GM12801 (cell line): ENCODE data around the gene DCXR.

ENCODE experiments used
- TF ChIP-seq, protein P1 (sequence below): IDR thresholded peaks from one replicate; pipeline ENCODE4 v1.5.1; 2011; ENCODE audit warnings: control low read depth; ENCODE audit not compliant: insufficient read length; ENCODE audit errors: extremely low read depth

DCXR gene

DNA sequence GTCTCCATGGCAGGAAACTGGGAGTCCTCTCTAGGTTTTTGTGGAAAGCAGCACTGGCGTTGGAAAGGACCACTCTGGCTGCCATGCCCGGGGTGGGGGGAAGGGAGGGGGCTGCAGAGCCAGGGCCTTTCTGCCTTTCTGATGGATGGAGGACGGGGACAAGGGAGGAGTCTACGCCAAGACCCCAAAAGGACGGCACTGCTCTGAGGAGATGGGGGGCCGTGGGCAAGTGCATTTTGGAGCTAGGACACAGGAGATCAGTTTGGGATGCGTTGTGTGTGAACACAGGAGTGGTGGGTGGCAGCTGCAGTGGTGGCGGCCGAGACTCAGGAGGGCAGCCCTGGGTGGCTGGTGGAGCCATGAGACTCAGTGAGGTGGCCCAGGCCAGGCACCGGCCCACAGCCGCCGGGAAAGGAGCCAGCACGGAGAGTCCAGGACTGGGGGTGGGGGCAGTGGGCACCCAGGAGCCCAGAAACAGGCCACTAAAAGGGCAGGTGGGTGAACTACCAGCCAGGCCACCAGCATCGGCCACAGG is 16.9 kb downstream of the DCXR start:
- TF ChIP-seq, protein P1, sequence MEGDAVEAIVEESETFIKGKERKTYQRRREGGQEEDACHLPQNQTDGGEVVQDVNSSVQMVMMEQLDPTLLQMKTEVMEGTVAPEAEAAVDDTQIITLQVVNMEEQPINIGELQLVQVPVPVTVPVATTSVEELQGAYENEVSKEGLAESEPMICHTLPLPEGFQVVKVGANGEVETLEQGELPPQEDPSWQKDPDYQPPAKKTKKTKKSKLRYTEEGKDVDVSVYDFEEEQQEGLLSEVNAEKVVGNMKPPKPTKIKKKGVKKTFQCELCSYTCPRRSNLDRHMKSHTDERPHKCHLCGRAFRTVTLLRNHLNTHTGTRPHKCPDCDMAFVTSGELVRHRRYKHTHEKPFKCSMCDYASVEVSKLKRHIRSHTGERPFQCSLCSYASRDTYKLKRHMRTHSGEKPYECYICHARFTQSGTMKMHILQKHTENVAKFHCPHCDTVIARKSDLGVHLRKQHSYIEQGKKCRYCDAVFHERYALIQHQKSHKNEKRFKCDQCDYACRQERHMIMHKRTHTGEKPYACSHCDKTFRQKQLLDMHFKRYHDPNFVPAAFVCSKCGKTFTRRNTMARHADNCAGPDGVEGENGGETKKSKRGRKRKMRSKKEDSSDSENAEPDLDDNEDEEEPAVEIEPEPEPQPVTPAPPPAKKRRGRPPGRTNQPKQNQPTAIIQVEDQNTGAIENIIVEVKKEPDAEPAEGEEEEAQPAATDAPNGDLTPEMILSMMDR = no peak

DNA sequence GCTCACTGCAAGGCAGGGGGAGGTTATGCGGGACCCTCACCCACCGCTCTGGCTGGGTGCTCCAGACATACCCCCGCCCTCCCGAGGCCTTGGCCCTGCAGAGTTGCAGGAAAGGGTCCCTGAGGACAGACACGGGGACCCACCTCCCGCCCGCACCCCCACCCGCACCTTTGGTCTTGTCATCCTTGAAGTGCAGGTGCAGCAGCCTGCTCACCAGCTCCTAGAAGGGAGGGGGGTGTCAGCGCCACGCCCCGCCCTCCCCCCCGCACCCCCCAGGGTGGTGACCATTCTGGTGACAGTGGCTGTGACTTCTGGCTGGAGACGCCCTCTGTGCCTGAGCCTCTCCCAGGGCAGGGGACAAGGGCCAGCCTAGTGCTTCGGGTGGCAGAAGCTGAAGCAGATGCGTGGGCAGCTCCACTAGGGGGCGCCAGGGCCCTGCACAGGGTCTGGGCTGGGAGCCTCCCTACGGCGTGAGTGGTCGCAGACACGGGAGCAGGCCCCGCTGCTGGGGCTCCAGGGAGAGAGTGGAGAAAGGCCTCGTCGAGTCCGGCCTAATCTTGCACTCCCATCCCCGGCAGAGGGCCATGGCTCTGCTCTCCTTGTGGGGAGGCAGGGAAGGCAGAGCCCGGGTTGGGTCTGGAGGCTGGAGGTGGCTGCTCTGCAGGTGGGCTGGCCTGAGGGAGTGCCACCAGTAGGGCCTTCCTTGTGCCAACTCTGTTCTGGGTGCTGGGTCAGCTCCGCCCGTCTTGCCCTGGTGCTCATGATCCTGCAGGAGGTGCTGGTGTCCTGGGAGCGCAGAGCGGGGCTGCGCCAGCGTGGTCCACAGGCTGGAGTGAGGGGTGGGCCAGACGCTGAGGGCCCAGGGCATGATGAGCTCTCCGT is 17.6 kb downstream of the DCXR start:
- TF ChIP-seq, protein P1 = no peak

DNA sequence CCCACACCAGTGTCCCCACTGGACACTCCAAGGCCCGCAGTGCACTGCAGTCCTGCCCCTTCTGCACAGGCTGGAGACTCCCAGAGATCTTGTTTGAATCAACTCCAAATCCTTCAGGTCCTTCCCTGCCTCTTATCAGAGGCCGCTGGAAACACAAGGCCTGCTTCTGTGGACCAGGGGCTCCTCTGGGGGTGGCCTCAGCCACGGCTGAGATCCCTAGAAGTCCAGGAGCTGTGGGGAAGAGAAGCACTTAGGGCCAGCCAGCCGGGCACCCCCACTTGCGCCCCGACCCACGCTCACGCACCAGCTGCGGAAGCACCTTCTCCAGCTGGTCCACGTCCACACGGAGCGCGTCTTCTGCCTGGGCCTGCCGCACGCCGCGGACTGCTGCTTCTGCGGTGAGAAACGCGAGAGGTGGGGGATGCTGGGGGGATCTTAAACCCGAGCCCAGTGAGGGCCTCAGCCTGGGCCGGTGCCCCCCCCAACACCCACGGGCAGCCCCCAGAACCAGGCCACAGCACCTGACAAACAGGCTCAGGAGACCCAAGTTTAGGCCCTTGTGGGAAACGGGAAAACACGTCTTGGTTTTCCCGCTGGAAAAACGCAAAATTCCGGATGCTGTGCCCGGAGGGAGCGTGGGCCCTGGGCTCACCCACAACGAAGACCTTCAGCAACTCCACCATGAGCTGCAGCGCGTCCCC is 18.4 kb downstream of the DCXR start:
- TF ChIP-seq, protein P1 = no peak

DNA sequence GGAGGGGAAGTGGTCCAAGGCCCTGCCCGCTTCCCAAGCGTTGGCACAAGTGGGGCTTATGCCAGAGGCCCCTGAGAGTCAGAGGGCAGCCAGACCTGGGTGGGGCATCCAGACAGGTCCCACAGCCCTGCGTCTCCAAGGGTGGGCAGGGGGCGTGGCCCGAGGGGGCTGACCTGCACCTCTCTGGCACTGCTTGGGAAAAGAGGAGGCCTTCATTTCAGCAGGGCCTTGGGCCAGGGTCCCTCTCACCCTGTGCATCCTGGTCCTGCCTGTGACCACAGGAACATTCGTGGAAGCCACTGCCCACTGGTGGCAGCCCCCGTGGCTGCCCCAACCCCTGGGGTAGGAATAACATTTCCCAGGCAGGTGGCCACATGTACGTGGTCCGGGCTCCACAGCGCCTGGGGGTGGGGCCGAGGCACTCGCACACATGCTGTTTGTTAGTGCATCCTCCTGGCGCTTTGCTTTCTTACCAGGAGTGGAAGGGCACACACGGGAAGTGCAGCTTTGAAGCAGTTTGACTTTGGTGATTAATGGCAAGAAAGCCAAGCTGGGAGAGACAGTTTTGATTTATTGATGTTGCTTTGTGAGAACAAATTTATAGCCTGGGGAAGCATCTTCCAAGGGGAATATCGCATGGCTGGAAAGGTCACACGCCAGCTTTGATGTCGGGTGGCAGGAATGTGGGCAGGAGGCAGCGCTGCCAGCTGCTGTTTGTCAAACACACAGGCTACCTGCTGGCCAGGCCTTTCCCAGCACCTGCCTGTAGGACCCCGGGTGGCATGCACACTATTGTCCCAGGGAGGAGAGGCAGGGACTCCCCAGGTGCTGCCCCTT is 19.1 kb downstream of the DCXR start:
- TF ChIP-seq, protein P1 = no peak

DNA sequence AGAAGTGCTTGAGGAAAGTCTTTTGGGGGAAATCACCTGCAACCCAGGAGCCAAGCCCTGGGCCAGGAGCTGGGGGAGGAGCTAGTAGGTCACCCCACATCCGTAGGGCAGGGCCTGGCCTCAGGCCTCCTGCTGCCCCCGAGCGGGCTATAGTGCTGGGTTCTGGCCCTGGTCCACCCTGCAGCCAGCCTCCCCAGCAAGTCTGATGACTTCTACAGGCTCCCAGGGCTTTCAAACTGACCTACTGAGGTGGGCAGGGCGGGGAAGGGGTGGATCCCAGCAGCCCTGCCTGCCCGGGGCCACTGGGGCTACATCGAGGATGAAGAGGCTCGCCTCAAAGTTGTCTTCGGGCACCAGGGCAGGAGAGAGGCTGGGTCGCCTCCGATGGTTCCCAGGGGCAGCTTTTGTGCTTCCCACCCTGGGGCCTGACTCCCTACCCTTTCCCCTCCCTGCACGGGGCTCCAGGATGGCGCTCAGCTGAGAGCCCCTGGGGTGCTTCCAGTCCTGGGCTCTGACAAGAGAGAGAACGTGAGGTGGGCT is 19.8 kb downstream of the DCXR start:
- TF ChIP-seq, protein P1 = no peak

DNA sequence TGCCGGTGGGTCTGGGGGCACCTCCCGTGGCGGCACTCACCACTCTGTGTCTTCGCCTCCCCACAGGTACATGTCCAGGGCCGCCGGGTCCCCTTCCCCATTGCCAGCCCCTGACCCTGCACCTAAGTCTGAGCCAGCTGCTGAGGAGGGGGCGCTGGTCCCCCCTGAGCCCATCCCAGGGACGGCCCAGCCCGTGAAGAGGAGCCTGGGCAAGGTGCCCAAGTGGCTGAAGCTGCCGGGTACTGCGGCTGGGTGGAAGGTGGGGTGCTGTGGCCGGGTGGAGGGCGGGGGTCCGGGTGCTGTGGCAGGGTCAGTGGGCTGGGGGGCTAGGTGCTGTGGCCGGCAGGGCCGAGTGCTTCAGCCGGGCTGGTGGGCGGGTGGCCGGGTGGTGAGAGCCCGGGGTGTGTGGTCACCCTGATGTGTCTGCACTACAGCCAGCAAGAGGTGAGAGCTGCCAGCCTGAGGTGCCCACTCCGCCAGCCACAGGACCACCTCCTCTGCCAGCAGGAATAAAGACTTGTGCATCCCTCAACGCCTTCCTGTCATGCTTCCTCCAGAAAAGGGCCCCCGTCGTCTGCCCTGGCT is 20.5 kb downstream of the DCXR start:
- TF ChIP-seq, protein P1 = no peak
